Rectal smooth muscle tissue (tissue), 1 donor: ENCODE data around the gene NR1H3.
"Not testable (repeated sequence)": the region's sequence is repeated elsewhere in the genome, so short reads cannot be mapped to it uniquely, and the experiment has no call there.

Source experiments
- H3K27ac ChIP-seq: one replicate; pipeline ENCODE4 v1.7.0; 2013; ENCODE audit warnings: low read depth, low read length, inconsistent platforms
- H3K27me3 ChIP-seq: one replicate; pipeline ENCODE4 v1.7.0; 2013; ENCODE audit warnings: low read length; ENCODE audit not compliant: control insufficient read depth, insufficient read depth
- H3K36me3 ChIP-seq: one replicate; pipeline ENCODE4 v1.7.0; 2013; ENCODE audit warnings: low read length; ENCODE audit not compliant: control insufficient read depth, insufficient read depth
- H3K4me1 ChIP-seq: one replicate; pipeline ENCODE4 v1.7.0; 2013; ENCODE audit warnings: low read length; ENCODE audit not compliant: control insufficient read depth, insufficient read depth
- H3K4me3 ChIP-seq: one replicate; pipeline ENCODE4 v1.7.0; 2013; ENCODE audit warnings: low read length
- H3K9ac ChIP-seq: one replicate; pipeline ENCODE4 v1.7.0; 2013; ENCODE audit warnings: low read length

Gene NR1H3

GRCh38 chr11:47302853-47303252, 45.1 kb downstream of the NR1H3 start:
- no peak overlapping the region for H3K27ac ChIP-seq
- H3K9ac ChIP-seq, result no peak overlapping the region
- H3K36me3 ChIP-seq, result peaks cover 27% of the 10 kb centered on the region
- no peak overlapping the region for H3K4me3 ChIP-seq
- no peaks in the 10 kb centered on the region for H3K27me3 ChIP-seq
- no peaks in the 10 kb centered on the region for H3K4me1 ChIP-seq

GRCh38 chr11:47305734-47306483, 48.1 kb downstream of the NR1H3 start:
- no peak overlapping the region for H3K27ac ChIP-seq
- no peak overlapping the region for H3K9ac ChIP-seq

GRCh38 chr11:47306484-47306844, 48.7 kb downstream of the NR1H3 start:
- peaks cover 37% of the 10 kb centered on the region for H3K36me3 ChIP-seq
- H3K9ac ChIP-seq, result no peak overlapping the region

More at GRCh38 chr11:47305734-47306483, 48.1 kb downstream of the NR1H3 start:
- Histone ChIP-seq H3K27me3 (no peaks in the 10 kb centered on the region), H3K4me1 (no peaks in the 10 kb centered on the region), H3K4me3 (no peak overlapping the region), H3K36me3 (peaks cover 32% of the 10 kb centered on the region)

GRCh38 chr11:47308050-47308823, 50.4 kb downstream of the NR1H3 start:
- Histone ChIP-seq H3K27ac (no peak overlapping the region), H3K4me3 (no peak overlapping the region), H3K4me1 (no peaks in the 10 kb centered on the region), H3K9ac (no peak overlapping the region), H3K36me3 (peaks cover 38% of the 10 kb centered on the region), H3K27me3 (no peaks in the 10 kb centered on the region)

More at GRCh38 chr11:47306484-47306844, 48.7 kb downstream of the NR1H3 start:
- Histone ChIP-seq H3K27me3 (no peaks in the 10 kb centered on the region), H3K4me3 (no peak overlapping the region), H3K27ac (no peak overlapping the region), H3K4me1 (no peaks in the 10 kb centered on the region)

- Histone ChIP-seq H3K4me1 (no peaks in the 10 kb centered on the region), H3K4me3 (no peak overlapping the region), H3K27ac (no peak overlapping the region), H3K27me3 (no peaks in the 10 kb centered on the region), H3K36me3 (peaks cover 23% of the 10 kb centered on the region), H3K9ac (no peak overlapping the region)
These were observed 57.2 kb downstream of the NR1H3 start for GRCh38 chr11:47314992-47315391.

GRCh38 chr11:47316501-47316900, 58.7 kb downstream of the NR1H3 start:
- H3K36me3 ChIP-seq, result peaks cover 17% of the 10 kb centered on the region
- not testable (repeated sequence) for H3K27ac ChIP-seq, H3K9ac ChIP-seq, H3K4me1 ChIP-seq, H3K27me3 ChIP-seq, H3K4me3 ChIP-seq

- H3K27me3 ChIP-seq, result no peaks in the 10 kb centered on the region
- no peak overlapping the region for H3K4me3 ChIP-seq
- no peak overlapping the region for H3K9ac ChIP-seq
- peaks cover 19% of the 10 kb centered on the region for H3K36me3 ChIP-seq
- H3K27ac ChIP-seq, result no peak overlapping the region
- no peaks in the 10 kb centered on the region for H3K4me1 ChIP-seq
These were observed 59.5 kb downstream of the NR1H3 start for GRCh38 chr11:47317064-47317828.

- no peaks in the 10 kb centered on the region for H3K27me3 ChIP-seq
- H3K4me3 ChIP-seq, result no peak overlapping the region
- no peak overlapping the region for H3K9ac ChIP-seq
- peaks cover 19% of the 10 kb centered on the region for H3K36me3 ChIP-seq
- no peaks in the 10 kb centered on the region for H3K4me1 ChIP-seq
- no peak overlapping the region for H3K27ac ChIP-seq
These were observed 60.4 kb downstream of the NR1H3 start for GRCh38 chr11:47318166-47318565.
